Heart right ventricle (tissue), 16 donors: Measurements from ENCODE around the gene TRIM8. TPM values are rescaled to one million over a fixed set of nuclear protein-coding genes. Genes with fewer than 3 reads are reported as not detected.

Experiments used
- ATAC-seq, 8 donors: fragments of 200-7000 bp; cut with Tn5 transposase; one replicate each; pipeline ENCODE4 v1.9.1; 2020; ENCODE audit warnings: mild to moderate bottlenecking in 8 of 8, moderate library complexity in 8 of 8, moderate number of reproducible peaks in 1 of 8
- DNase-seq, 2 donors: peaks; one replicate each; pipeline ENCODE4 v3.0.0-alpha.2; 2020
- H3K27ac ChIP-seq, 10 donors: fragments of 200-600 bp; sonication (generic) in 2 of 10; one replicate each; pipeline versions ENCODE4 v1.5.0 to v1.8.0; 2020 to 2022; ENCODE audit warnings: mild to moderate bottlenecking in 3 of 10
- H3K27me3 ChIP-seq, 7 donors: fragments of 200-600 bp; one replicate each; pipeline ENCODE4 v1.8.0; 2021 to 2022; ENCODE audit warnings: mild to moderate bottlenecking in 2 of 7
- H3K36me3 ChIP-seq, 9 donors: fragments of 200-600 bp; sonication (generic) in 1 of 9; one replicate each; pipeline versions ENCODE4 v1.5.0 to v1.8.0; 2020 to 2022; ENCODE audit warnings: mild to moderate bottlenecking in 2 of 9
- H3K4me1 ChIP-seq, 9 donors: fragments of 200-600 bp; sonication (generic) in 1 of 9; one replicate each; pipeline versions ENCODE4 v1.5.0 to v1.8.0; 2020 to 2022; ENCODE audit warnings: mild to moderate bottlenecking in 4 of 9
- H3K4me3 ChIP-seq, 10 donors: fragments of 200-600 bp; sonication (generic) in 2 of 10; one replicate each; pipeline versions ENCODE4 v1.5.0 to v1.8.0; 2020 to 2022; ENCODE audit warnings: mild to moderate bottlenecking in 7 of 10, moderate library complexity in 2 of 10
- H3K9me3 ChIP-seq, 11 donors: fragments of 200-600 bp in 10 of 11; sonication (generic) in 2 of 11; one replicate each; pipeline versions ENCODE4 v1.5.0 to v1.8.0; 2013 to 2022; ENCODE audit warnings: mild to moderate bottlenecking in 2 of 11, control low read depth in 1 of 11, moderate library complexity in 1 of 11
- WGBS, 2 donors: extraction: QIAGEN DNeasy Blood & Tissue Kit; methylation state at CpG; one replicate each; pipeline ENCODE4 v1.1.7; 2013; ENCODE audit warnings: inconsistent platforms in 1 of 2; 5-methylcytosine and 5-hydroxymethylcytosine counted together
- intact Hi-C, 10 donors: fragments of 100-400 bp; cut with DNase I; formaldehyde crosslinking; loops; one replicate each; pipeline versions ENCODE4 v1.11.1 to v1.14.2; 2022
- polyA plus RNA-seq, 2 donors: library from polyadenylated mRNA; stranded (reverse); fragments of 200-250 nt; gene quantifications; one replicate each; pipeline ENCODE4 v1.2.3, GENCODE V29; 2013
- total RNA-seq, 10 donors: library from RNA; stranded (reverse); fragmentation: NEBNext Ultra II Directional in 3 of 10; extraction: Animal tissue kit (Norgen Biotek cat#: 25700) in 3 of 10; gene quantifications; one replicate each; pipeline versions ENCODE4 v1.2.1 to v1.2.4, GENCODE V29; 2021 to 2023
- TF ChIP-seq, protein P1 (sequence below), 9 donors: fragments of 200-600 bp; sonication (generic) in 2 of 9; IDR thresholded peaks; one replicate each; pipeline versions ENCODE4 v1.5.0 to v1.8.0; 2021 to 2022; ENCODE audit warnings: antibody characterized with exemption in 9 of 9, mild to moderate bottlenecking in 5 of 9, moderate library complexity in 1 of 9
- donor health status: Arrhythmogenic right ventricular cardiomyopathy.
- donor health status: ischemic (EF 13 %, LVEDD 7.1; RV severe dilation, severe dysfunction).
- donor health status: healthy with polysubstance abuse.
- donor health status: DM: no; HTN: yes; CAD: no.
- donor health status: DM: no; HTN: no; CAD: no.
- donor health status: ischemic (EF 25% LVEDD 6.9; RV normal size, moderate dysfunction).
- donor health status: ischemic (EF 25% LVEDD 5.7; RV mildly dilated, moderate dysfunction).
- donor health status: healthy.
- donor health status: DM: yes; HTN: yes; CAD: no.
- donor health status: Ischemic cardiomyopathy.
- donor health status: ischemic (EF 35%, LVEDD 5.7; RV mildly dilated, moderate dysfunction).
- donor health status: nonischemic (EF 11% LVEDD 7.7; RV severe dilation, severe dysfunction).
- donor health status: DM: yes; HTN: yes; CAD: no.
- donor health status: PGD.
- donor health status: ischemic (EF 29% LVEDD 5.4; RV normal size, mild dysfunction).
- donor health status: nonischemic (EF 23%, LVEDD 6.1; RV moderate dilation, normal function).

Gene TRIM8
- total and polyA plus RNA-seq, 12 donors = 27.9 to 147 (median 88.8) TPM

- peaks cover 14 to 84% (median 70%) of the 10 kb centered on the region in 9 donors for H3K4me1 ChIP-seq
- peak overlapping the region in 9 of 10 donors; percentile 77 to 93 (median 87) for H3K27ac ChIP-seq
- TF ChIP-seq, protein P1, sequence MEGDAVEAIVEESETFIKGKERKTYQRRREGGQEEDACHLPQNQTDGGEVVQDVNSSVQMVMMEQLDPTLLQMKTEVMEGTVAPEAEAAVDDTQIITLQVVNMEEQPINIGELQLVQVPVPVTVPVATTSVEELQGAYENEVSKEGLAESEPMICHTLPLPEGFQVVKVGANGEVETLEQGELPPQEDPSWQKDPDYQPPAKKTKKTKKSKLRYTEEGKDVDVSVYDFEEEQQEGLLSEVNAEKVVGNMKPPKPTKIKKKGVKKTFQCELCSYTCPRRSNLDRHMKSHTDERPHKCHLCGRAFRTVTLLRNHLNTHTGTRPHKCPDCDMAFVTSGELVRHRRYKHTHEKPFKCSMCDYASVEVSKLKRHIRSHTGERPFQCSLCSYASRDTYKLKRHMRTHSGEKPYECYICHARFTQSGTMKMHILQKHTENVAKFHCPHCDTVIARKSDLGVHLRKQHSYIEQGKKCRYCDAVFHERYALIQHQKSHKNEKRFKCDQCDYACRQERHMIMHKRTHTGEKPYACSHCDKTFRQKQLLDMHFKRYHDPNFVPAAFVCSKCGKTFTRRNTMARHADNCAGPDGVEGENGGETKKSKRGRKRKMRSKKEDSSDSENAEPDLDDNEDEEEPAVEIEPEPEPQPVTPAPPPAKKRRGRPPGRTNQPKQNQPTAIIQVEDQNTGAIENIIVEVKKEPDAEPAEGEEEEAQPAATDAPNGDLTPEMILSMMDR (IDR thresholded peaks at IDR 0.05) = no peak
- no peaks in the 10 kb centered on the region for H3K36me3 ChIP-seq
- intact Hi-C loops = loop anchor here in 4 of 10 donors (2.0 to 5.0 kb wide), 2 partner anchors 29 to 36 kb away; partner anchors contain the start of genes ARL3 (in 4 of the 4) and SFXN2 (in 4 of the 4)
- peak overlapping the region in 1 of 10 donors; percentile 10 for H3K4me3 ChIP-seq
- H3K27me3 ChIP-seq = no peaks in the 10 kb centered on the region
- no peaks in the 10 kb centered on the region for H3K9me3 ChIP-seq
- WGBS, 2 donors = 52 to 57% methylated on average over 16 of the region's 16 CpGs
- peak in 2 of 8 donors; percentile 10 to 28 for ATAC-seq
- peak in 1 of 2 donors; percentile 50 for DNase-seq
Observed at GRCh38 chr10:102675666-102676533, 31.6 kb downstream of the TRIM8 start.

DNA sequence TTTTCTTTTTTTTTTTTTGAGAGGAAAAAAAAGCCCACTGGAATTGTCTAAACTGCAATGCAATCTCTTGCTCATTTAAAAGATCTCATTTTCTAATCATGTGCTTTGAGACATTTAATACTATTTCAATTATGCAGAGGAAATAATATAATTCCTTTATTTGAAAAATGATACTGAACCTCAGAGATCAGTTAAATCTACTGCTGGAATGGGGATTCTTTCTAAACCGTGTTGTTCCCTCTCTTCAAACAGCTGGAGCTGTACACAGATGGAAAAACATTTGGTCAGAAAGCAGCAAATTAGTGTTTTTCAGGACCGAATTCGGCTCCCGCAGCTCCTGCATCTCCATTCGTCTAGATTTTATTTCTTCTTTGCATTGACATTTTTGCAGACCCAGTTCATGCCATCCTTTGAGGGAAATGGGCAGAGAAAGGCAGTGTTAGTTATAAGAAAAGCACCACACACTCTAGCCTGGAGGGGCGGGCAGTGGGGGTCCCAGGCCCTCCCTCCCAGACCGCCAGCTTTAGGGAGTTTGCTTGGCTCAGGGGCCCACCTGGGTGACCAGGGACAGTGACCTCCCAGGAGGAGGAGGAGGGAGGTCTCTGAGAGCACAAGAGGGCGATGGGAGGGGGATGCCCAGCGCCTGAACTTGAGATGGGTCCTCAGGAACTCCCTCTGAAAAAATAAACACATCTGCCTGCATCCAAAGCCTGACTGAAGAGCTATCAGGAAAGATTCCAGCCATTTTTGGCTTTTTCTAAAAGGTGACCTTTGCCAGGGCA is 32.4 kb downstream of the TRIM8 start:
- Histone ChIP-seq H3K27ac (peak overlapping the region in 9 of 10 donors; percentile 9 to 93 (median 84)), H3K36me3 (peaks cover 0 to 8% (median 0%) of the 10 kb centered on the region in 9 donors), H3K27me3 (no peaks in the 10 kb centered on the region), H3K9me3 (no peaks in the 10 kb centered on the region), H3K4me3 (no peak overlapping the region), H3K4me1 (peaks cover 14 to 78% (median 70%) of the 10 kb centered on the region in 9 donors)
- TF ChIP-seq, protein P1 (IDR thresholded peaks at IDR 0.05) = no peak
- no peak for DNase-seq
- 78 to 79% methylated on average over 9 of the region's 9 CpGs for WGBS, 2 donors
- ATAC-seq = no peak
- intact Hi-C loops = loop anchor here in 4 of 10 donors (2.0 to 5.0 kb wide), 2 partner anchors 30 to 36 kb away; partner anchors contain the start of genes ARL3 (in 4 of the 4) and SFXN2 (in 4 of the 4)

- no peaks in the 10 kb centered on the region for H3K27me3 ChIP-seq
- H3K4me1 ChIP-seq = peaks cover 14 to 71% (median 68%) of the 10 kb centered on the region in 9 donors
Observed at GRCh38 chr10:102677331-102678067, 33.2 kb downstream of the TRIM8 start.

More at GRCh38 chr10:102677331-102678067, 33.2 kb downstream of the TRIM8 start:
- ATAC-seq = no peak
- Histone ChIP-seq H3K36me3 (peaks cover 0 to 15% (median 0%) of the 10 kb centered on the region in 9 donors), H3K9me3 (no peaks in the 10 kb centered on the region), H3K27ac (peak overlapping the region in 9 of 10 donors; percentile 9 to 93 (median 64)), H3K4me3 (no peak overlapping the region)
- WGBS, 2 donors = 74 to 75% methylated on average over 9 of the region's 9 CpGs
- DNase-seq = no peak
- TF ChIP-seq, protein P1 (IDR thresholded peaks at IDR 0.05) = no peak
- intact Hi-C loops = loop anchor here in 4 of 10 donors (2.0 to 5.0 kb wide), 2 partner anchors 31 to 35 kb away; partner anchors contain the start of genes ARL3 (in 4 of the 4) and SFXN2 (in 4 of the 4)
